BLaER1 treated with 17β-estradiol and CSF1 and Interleukin-3, amounts not matched to agents 10 nM and 100 nM (cell line): ENCODE data around the gene PPP1R14C.
A peak's percentile ranks its signal among the peaks of the same experiment; 100 is the strongest.

Source experiments
- H3K27ac ChIP-seq, 11 experiments: shearing (Covaris generic); formaldehyde crosslinking; 2 replicates each; pipeline ENCODE4 v1.8.1; 2022
- H3K27me3 ChIP-seq, 11 experiments: shearing (Covaris generic); formaldehyde crosslinking; 2 replicates each; pipeline ENCODE4 v1.8.1; 2022
- H3K36me3 ChIP-seq, 11 experiments: shearing (Covaris generic); formaldehyde crosslinking; 2 replicates each; pipeline ENCODE4 v1.8.1; 2022
- H3K4me1 ChIP-seq, 10 experiments: shearing (Covaris generic); formaldehyde crosslinking; 2 replicates each; pipeline ENCODE4 v1.8.1; 2022
- H3K4me2 ChIP-seq, 11 experiments: shearing (Covaris generic); formaldehyde crosslinking; 2 replicates each; pipeline ENCODE4 v1.8.1; 2022
- H3K4me3 ChIP-seq, 10 experiments: shearing (Covaris generic); formaldehyde crosslinking; 2 replicates each; pipeline ENCODE4 v1.8.1; 2022
- H3K9ac ChIP-seq, 11 experiments: shearing (Covaris generic); formaldehyde crosslinking; 2 replicates each; pipeline ENCODE4 v1.8.1; 2022
- H3K9me3 ChIP-seq, 11 experiments: shearing (Covaris generic); formaldehyde crosslinking; replicated peaks in 1 of 11; 2 replicates each; pipeline ENCODE4 v1.8.1; 2022
- H4K20me1 ChIP-seq, 11 experiments: shearing (Covaris generic); formaldehyde crosslinking; 2 replicates each; pipeline ENCODE4 v1.8.1; 2022
- Cebpa-rat ChIP-seq, 11 experiments: shearing (Covaris generic); IDR thresholded peaks; 2 replicates each; pipeline ENCODE4 v1.8.1; 2022

PPP1R14C gene

DNA sequence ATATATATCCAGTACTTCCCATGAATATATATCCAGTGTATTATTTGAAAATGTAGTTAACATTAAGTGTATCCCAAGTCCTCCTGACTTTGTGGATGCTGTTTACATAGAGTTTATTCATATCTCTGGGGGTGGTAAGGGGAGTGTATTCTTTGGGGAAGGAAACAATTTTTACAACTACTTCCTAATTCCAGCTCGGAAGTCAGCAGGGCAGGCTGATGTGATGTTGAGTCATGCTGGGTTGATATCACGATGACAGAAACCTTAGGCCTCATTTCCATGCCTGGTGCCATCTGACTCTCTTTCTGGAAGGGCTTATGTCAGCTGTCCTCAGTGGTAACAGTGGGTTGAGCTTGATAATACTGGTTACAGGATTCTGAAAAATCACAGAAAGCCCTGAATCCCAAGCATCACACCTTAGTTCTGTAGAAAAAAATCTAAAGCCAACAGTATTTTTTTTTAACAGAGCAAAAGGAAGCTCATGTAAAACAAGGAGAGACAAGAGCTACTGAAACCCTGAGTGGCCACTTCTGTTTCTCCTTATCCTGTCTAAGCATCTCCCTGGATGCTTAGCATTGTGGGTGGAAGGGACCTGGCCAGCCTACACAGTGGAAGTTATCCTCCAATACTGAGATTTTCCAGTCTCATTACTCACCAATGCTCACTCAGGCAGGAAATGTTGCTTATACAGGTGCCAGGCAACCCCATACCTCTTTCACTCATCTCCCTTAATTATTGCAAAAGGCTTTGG, 150.8 kb downstream of the PPP1R14C start:
- H3K9ac ChIP-seq = peak overlapping the region in 2 of 11 experiments; percentile 0 to 38; a peak in 3 of 22 replicates
- H3K27ac ChIP-seq = peak overlapping the region in 5 of 11 experiments; percentile 18 to 76 (median 69); a peak in 9 of 22 replicates
- peak overlapping the region in 6 of 11 experiments; percentile 2 to 82 (median 50); a peak in 11 of 22 replicates for H3K4me2 ChIP-seq
- peaks cover 0 to 34% (median 9%) of the 10 kb centered on the region in 10 experiments; a peak in 12 of 20 replicates for H3K4me1 ChIP-seq
- peaks cover 32 to 44% (median 36%) of the 10 kb centered on the region in 11 experiments for H3K9me3 ChIP-seq
- no peak overlapping the region for H3K4me3 ChIP-seq
- no peak for TF ChIP-seq Cebpa-rat (IDR thresholded peaks at IDR 0.05)
- 0 out of 22 replicates have a peak, but pooled peaks cover 0 to 10% (median 0%) of the 10 kb centered on the region in 11 experiments for H3K36me3 ChIP-seq
- no peaks in the 10 kb centered on the region for H4K20me1 ChIP-seq
- no peaks in the 10 kb centered on the region for H3K27me3 ChIP-seq

DNA sequence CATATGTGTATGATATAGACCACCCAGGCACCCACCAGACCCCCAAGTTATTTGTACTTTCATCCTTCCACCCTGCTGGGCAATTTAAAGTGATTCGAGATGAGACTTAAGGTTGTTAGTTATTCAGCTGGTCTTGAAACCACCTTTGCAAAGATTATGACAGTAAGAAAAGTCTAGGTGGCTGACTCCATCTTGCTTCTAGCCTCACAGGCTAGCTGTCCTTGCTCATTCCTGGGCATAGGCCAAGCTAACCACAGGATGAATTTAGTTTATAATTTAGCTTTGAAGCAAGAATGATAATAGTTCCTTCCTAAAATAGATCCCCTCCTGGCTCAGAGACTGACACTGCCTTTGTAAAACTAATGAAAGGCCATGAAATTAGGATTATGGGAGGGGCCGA, 154.0 kb downstream of the PPP1R14C start:
- no peak overlapping the region for H3K4me2 ChIP-seq
- 0 out of 22 replicates have a peak, but pooled peaks cover 0 to 10% (median 0%) of the 10 kb centered on the region in 11 experiments for H3K36me3 ChIP-seq
- H3K9me3 ChIP-seq = peaks cover 32 to 44% (median 39%) of the 10 kb centered on the region in 11 experiments
- peak overlapping the region in 1 of 11 experiments; percentile 31; a peak in 1 of 22 replicates for H3K27ac ChIP-seq
- peaks cover 0 to 36% (median 9%) of the 10 kb centered on the region in 10 experiments; a peak in 12 of 20 replicates for H3K4me1 ChIP-seq
- no peaks in the 10 kb centered on the region for H4K20me1 ChIP-seq
- H3K9ac ChIP-seq = no peak overlapping the region
- no peak for TF ChIP-seq Cebpa-rat (IDR thresholded peaks at IDR 0.05)
- peak overlapping the region in 2 of 10 experiments; percentile 0 to 9; a peak in 1 of 20 replicates for H3K4me3 ChIP-seq
- no peaks in the 10 kb centered on the region for H3K27me3 ChIP-seq

DNA sequence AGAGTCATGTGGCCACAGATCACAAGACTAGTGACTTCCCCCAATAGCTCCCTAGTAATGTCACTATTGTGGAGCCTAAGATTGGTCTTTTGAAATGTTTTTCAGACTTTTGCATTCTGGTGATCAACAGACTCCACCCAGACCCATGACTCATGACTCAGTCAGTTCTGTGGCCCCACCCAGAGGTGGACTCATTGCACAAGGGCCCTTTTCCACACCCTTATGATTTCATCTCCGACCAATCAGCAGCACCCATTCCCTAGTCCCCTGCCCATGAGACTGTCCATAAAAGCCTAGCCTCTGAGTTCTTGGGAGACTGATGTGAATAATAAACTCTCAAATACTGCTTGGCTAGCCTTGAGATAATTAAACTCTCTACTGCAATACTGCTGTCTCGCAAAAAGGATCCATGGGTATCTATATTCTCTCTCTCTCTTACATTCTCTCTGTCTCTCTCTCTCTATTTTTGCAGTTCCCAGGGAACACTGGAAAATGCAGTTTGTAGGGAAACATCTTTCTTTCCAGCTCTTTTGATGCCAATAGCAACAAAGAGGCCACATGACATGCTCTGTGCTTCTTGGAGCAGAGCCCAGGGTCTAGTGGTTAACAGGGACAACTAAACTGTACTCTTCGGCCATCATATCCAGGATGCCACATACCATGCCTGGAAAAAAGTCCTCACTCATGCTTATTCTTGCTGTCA, 154.6 kb downstream of the PPP1R14C start:
- H3K4me3 ChIP-seq = peak overlapping the region in 2 of 10 experiments; percentile 0 to 9; a peak in 1 of 20 replicates
- no peak overlapping the region for H3K9ac ChIP-seq
- 0 out of 22 replicates have a peak, but pooled peaks cover 0 to 10% (median 0%) of the 10 kb centered on the region in 11 experiments for H3K36me3 ChIP-seq
- H3K27me3 ChIP-seq = no peaks in the 10 kb centered on the region
- H3K4me2 ChIP-seq = no peak overlapping the region
- peaks cover 30 to 44% (median 39%) of the 10 kb centered on the region in 11 experiments for H3K9me3 ChIP-seq
- TF ChIP-seq Cebpa-rat (IDR thresholded peaks at IDR 0.05) = no peak
- H3K27ac ChIP-seq = no peak overlapping the region
- H3K4me1 ChIP-seq = peaks cover 0 to 40% (median 9%) of the 10 kb centered on the region in 10 experiments; a peak in 12 of 20 replicates
- no peaks in the 10 kb centered on the region for H4K20me1 ChIP-seq

DNA sequence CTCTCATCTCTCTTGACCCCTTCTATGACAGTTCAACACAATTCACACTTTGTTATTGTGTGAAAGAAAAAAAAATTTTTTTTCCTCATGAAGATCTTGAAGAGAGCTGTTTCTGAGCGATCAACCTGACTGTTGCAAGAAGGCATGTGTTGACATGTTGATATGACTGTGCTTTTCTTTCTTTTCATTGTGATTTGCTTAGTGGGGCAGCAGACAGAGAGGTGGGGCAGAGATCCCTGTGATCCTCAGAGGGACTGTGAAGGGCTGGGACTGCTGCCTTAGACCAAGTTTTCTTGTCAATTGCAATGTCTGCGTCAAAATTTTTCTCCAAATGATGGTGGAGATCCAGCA, 155.2 kb downstream of the PPP1R14C start:
- Histone ChIP-seq H3K4me2 (no peak overlapping the region), H3K27me3 (no peaks in the 10 kb centered on the region), H3K9me3 (peaks cover 26 to 44% (median 34%) of the 10 kb centered on the region in 11 experiments), H3K27ac (no peak overlapping the region), H3K4me1 (peaks cover 0 to 38% (median 9%) of the 10 kb centered on the region in 10 experiments; a peak in 12 of 20 replicates), H4K20me1 (no peaks in the 10 kb centered on the region), H3K4me3 (no peak overlapping the region), H3K9ac (no peak overlapping the region), H3K36me3 (0 out of 22 replicates have a peak, but pooled peaks cover 0 to 10% (median 0%) of the 10 kb centered on the region in 11 experiments)
- no peak for TF ChIP-seq Cebpa-rat (IDR thresholded peaks at IDR 0.05)

DNA sequence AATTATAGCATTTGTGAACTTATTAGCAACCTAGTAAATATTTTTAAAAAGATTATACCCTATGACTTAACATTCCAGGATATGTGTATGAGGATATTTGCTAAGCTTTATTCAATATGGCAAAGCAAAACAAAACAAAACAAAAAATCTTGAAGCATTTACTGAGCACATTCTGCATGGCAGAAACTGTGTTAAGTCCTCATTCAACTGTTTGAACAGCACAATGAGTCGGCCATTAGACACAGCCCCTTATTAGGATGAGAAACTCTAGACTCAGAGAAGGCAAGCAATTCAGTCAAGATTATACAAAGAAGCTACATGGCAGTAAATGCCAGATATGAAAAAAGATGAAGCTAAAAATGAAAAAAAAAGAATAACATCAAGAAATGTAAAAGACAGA, 155.8 kb downstream of the PPP1R14C start:
- no peak for TF ChIP-seq Cebpa-rat (IDR thresholded peaks at IDR 0.05)
- Histone ChIP-seq H3K9me3 (peaks cover 26 to 44% (median 34%) of the 10 kb centered on the region in 11 experiments), H3K9ac (no peak overlapping the region), H3K4me1 (peaks cover 0 to 31% (median 6%) of the 10 kb centered on the region in 10 experiments; a peak in 12 of 20 replicates), H3K36me3 (0 out of 22 replicates have a peak, but pooled peaks cover 0 to 10% (median 0%) of the 10 kb centered on the region in 11 experiments), H4K20me1 (no peaks in the 10 kb centered on the region), H3K4me2 (no peak overlapping the region), H3K27ac (no peak overlapping the region), H3K27me3 (no peaks in the 10 kb centered on the region), H3K4me3 (no peak overlapping the region)
